GM15510 (cell line): ENCODE data around the gene C22orf23.

Experiments used
- POLR2A ChIP-seq: IDR thresholded peaks from 3 replicates; pipeline ENCODE4 v1.6.1; 2011; ENCODE audit warnings: borderline replicate concordance; ENCODE audit not compliant: insufficient read length; ENCODE audit errors: extremely low read depth

The C22orf23 gene

GRCh38 chr22:37898441-37899181 lies 54.8 kb downstream of the C22orf23 start:
- TF ChIP-seq POLR2A = no peak

- TF ChIP-seq POLR2A = no peak
Measured at GRCh38 chr22:37897807-37898206, 55.6 kb downstream of the C22orf23 start.

GRCh38 chr22:37896939-37897338 lies 56.5 kb downstream of the C22orf23 start:
- no peak for TF ChIP-seq POLR2A

GRCh38 chr22:37896181-37896592 lies 57.2 kb downstream of the C22orf23 start:
- peak; percentile 39 for TF ChIP-seq POLR2A

- no peak for TF ChIP-seq POLR2A
Measured at GRCh38 chr22:37894939-37895670, 58.3 kb downstream of the C22orf23 start.

- no peak for TF ChIP-seq POLR2A
Measured at GRCh38 chr22:37893583-37893983, 59.8 kb downstream of the C22orf23 start.
